Subcutaneous adipose tissue (tissue), 4 donors: ENCODE data around the gene ANP32B. TPM values are rescaled to one million over a fixed set of nuclear protein-coding genes. Genes with fewer than 3 reads are reported as not detected.

Experiments
- CTCF ChIP-seq: fragments of 450-650 bp; IDR thresholded peaks from one replicate; pipeline ENCODE4 v1.5.1; 2016; ENCODE audit warnings: low read depth, mild to moderate bottlenecking, control low read depth, antibody characterized with exemption, moderate library complexity
- total RNA-seq, 4 donors: library from RNA; depleted of rRNA; stranded (reverse); fragments of >200 nt; gene quantifications; one replicate each; pipeline ENCODE4 v1.1.0, GENCODE V29; 2016

ANP32B gene
- total RNA-seq, 4 donors from 2014 or later, result 32.8 to 61.4 (median 43.8) TPM

GRCh38 chr9:98031169-98031568 lies 48.0 kb downstream of the ANP32B start:
- no peak for TF ChIP-seq CTCF

GRCh38 chr9:98031935-98032334 lies 48.8 kb downstream of the ANP32B start:
- no peak for TF ChIP-seq CTCF

- no peak for TF ChIP-seq CTCF
Observed at GRCh38 chr9:98034593-98035546, 51.7 kb downstream of the ANP32B start.

GRCh38 chr9:98037357-98037756 lies 54.2 kb downstream of the ANP32B start:
- no peak for TF ChIP-seq CTCF

- TF ChIP-seq CTCF, result no peak
Observed at GRCh38 chr9:98038958-98039357, 55.8 kb downstream of the ANP32B start.

- no peak for TF ChIP-seq CTCF
Observed at GRCh38 chr9:98039607-98040017, 56.5 kb downstream of the ANP32B start.

- no peak for TF ChIP-seq CTCF
Observed at GRCh38 chr9:98040212-98040611, 57.1 kb downstream of the ANP32B start.
